ENCODE data around the gene SLC1A5.

Gene SLC1A5

GRCh38 chr19:46731584-46731983 lies 56.8 kb downstream of the SLC1A5 start:
- no peak overlapping the region for H3K4me3 ChIP-seq
- peak overlapping the region in 2 of 21 experiments; percentile 32 to 51 for H3K27ac ChIP-seq

DNA sequence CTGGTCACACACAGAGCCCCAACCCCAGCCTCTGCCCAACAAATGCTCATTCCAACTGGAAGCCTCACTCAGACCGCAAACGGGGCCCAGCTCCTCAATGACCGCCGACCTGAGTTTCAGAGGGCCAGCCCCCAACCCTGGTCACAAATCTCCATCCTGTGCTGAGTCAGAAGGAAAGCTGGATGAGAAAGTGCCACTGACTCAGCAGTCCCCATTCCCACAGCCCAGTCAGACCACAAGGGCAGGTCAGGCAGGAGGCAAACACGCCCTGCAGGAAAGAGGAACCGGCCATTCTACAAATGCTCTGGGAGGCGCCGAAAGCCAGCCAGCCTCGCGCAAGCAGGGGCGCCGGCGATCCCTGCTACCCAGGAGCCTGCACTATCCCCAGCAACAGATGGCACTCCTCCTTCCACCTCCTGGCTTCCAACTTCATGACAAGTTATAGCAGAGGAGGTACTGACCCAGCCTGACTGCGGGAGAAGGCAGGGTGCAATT lies 57.3 kb downstream of the SLC1A5 start:
- Histone ChIP-seq H3K27ac (peak overlapping the region in 2 of 21 experiments; percentile 32 to 51), H3K4me3 (no peak overlapping the region)

DNA sequence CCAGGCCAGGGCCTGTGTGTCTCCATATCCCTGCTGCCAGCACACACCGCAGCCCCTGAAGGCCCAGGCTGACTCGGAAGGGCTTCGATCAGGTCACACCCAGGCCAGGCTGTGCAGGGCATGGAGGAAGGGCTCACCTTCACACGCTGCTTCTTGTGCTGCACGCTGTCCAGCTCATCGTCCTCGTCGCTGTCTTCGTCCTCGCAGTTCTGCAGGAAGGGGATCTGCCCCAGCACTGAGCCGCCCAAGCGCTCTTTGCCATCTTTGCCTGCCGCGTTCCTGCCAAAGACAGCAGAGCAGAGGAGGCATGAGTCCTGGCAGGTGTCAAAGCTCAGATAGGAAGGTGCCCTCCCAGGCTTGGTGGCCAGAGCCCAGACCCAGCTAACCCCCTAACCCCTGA lies 57.8 kb downstream of the SLC1A5 start:
- Histone ChIP-seq H3K27ac (no peak overlapping the region), H3K4me3 (no peak overlapping the region)

DNA sequence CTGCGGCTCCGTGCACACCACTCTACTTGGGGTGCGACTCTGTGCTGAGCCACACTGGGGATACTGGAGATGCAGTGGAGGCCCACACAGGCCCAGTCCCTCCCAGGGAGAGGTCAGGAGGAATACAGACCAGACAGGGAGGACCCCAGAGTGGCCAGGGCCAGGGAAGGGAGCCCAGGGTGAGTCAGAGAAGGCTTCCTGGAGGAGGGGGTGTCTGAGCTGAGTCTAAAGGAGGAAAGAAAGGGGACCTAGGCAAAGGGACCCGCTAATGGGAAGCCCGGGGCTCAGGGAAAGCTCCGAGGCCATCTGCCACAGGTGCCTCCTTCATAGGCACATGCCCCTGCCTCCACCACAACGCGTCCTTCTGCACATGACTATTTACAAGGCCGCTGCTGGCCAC lies 58.2 kb downstream of the SLC1A5 start:
- no peak overlapping the region for H3K4me3 ChIP-seq
- no peak overlapping the region for H3K27ac ChIP-seq

DNA sequence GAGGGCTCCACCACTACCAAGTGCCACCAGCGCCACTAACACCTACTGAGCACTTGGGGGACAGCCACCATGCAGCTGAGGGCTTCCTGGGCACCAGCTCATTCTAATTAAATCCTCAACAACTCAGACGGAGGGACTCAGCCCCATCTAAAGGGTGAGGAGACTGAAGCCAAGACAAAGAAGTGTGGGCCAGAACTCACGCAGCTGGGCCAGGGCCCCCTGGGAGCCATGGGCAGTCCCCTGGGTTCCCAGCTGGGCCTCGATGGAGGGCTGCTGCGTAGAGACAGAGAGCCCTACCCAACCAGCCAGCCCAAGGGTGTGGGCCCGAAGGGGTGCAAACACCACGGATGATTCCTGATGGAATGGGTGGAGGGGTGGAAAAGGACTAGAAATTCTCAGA lies 58.7 kb downstream of the SLC1A5 start:
- H3K27ac ChIP-seq = peak overlapping the region in 1 of 21 experiments; percentile 6
- no peak overlapping the region for H3K4me3 ChIP-seq

GRCh38 chr19:46728693-46729339 lies 59.6 kb downstream of the SLC1A5 start:
- Histone ChIP-seq H3K27ac (peak overlapping the region in 5 of 21 experiments; percentile 5 to 30 (median 7)), H3K4me3 (no peak overlapping the region)

- peak overlapping the region in 7 of 21 experiments; percentile 0 to 38 (median 7) for H3K27ac ChIP-seq
- H3K4me3 ChIP-seq = no peak overlapping the region
These were observed 60.2 kb downstream of the SLC1A5 start for GRCh38 chr19:46728208-46728607.

DNA sequence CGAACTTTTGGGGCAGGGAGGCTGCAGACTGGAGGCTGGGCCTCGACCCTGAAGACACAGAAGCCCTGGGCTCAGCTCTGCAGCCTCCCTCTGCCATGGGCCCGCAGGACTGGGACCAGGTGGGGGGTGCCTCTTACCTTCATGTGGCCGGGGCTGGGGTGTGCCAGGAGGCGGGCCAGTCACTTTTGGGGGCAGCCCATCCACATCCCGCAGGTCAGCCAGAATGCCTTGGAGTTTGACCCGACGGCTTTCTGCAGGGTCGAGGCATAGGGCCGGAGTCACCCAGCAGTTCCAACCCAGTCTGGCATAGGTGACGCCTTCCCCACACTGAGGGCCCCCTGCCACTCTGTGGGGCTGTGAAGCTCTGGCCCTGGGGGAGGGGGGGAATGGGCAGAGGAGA lies 60.6 kb downstream of the SLC1A5 start:
- Histone ChIP-seq H3K27ac (peak overlapping the region in 7 of 21 experiments; percentile 0 to 42 (median 30)), H3K4me3 (no peak overlapping the region)

DNA sequence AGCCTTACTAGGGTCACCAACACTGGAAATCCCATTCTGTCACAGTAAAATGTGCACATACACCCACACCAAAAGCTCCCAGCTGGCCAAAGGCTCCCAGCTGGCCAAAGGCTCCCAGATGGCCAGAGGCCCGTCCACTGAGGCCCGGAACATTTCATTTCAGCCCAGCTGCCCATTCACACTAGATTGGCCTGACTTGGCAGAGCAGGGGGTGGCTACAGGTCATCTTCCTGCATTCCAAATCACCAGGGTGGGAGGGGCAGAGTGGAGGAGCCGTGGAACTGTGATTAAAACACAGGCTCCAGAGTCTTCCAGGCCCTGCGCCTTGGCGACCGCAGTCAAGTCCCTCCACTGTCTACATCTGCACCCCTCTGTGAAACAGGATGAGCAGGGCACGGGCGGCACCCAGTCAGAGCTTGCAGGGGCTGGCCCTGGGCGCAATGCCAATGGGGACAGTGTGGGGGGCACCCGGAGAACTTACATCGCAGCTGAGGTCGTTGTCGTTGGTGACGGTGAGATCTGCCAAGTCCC lies 61.4 kb downstream of the SLC1A5 start:
- Histone ChIP-seq H3K4me3 (no peak overlapping the region), H3K27ac (peak overlapping the region in 3 of 21 experiments; percentile 0 to 32 (median 7))

DNA sequence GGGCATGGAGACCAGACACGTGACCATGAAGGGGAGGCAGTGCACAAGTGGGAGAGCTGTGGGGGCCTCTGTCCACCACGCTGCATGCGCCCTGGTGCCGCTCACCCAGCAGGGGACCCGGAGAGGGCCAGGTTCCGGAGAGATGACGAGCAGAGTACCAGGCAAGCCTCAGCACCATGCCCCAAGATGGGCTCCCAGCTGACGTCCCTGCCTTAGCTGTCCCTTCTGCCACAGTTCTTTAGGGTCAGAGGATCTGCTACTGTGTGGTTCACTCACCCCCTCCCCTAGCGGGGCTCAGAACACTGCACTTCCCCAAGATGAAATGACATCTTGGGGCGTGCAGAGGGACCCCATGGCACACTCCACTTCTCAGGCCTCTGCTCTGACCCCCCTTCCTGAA lies 61.8 kb downstream of the SLC1A5 start:
- H3K27ac ChIP-seq = no peak overlapping the region

DNA sequence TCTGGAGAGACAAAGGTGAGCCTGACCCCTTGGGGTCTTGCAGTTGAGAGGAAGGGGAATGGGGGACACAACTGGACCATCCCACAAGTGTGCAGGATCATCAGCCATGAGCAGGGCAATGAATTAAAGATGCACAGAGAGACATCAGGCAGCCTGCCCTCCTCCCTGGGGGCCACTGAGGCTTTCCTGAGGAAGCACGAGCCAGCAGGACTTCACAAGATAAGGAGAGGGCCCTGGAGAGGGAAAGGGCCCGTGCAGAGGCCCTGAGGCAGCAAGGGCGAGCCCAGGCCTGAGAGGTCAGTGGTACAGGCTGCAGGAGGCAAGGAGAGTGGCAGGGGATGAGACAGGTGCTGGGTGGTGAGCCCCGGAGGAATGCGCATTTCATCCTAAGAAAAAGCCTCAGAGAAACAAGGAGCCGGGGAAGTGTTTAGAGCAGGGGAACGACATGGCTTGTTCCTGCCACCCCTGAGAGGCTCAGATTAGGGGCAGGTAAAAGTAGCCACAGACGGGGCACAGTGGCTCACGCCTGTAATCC lies 62.5 kb downstream of the SLC1A5 start:
- Histone ChIP-seq H3K4me3 (no peak overlapping the region), H3K27ac (no peak overlapping the region)

More for the DNA sequence above, 61.8 kb downstream of the SLC1A5 start:
- H3K4me3 ChIP-seq = no peak overlapping the region

DNA sequence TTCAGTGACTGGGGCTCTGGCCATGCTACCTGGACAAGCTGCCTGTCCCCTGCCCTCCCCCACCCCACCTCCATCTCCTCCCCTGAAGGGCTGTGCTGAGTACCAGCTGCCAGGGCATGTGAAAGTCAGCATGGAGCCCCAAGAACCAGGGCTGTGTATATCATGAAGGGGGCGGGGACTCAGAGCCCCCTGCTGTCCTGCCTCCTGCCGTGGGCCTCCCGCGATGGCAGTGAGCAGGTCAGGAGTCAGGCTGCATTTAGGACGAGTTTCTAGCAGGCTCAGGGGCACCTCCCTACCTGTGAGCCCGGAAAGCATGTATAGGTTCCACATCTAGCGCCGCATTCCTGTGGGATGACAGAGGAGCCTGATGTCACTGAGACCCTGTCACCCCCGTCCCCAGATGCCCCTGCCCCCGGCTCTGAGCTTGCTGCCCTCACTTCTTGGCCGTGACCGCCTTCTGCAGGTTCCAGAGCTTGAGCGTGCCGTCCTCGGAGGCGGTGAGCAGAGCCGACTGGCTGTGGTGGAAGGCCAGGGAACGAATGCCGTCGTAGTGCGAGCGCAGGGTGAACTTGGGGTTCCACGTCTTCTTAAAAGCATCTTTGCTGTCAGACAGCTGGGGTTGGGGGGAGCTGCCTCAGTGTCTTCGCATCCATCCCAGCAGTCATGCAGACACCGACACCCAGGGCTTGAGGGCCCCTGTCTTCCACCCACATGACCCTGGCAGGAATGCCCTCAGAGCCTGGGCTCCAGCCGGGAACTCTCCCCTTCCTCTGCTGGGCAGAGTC lies 63.2 kb downstream of the SLC1A5 start:
- Histone ChIP-seq H3K4me3 (no peak overlapping the region), H3K27ac (no peak overlapping the region)

Data from skin epidermis (tissue), 12 donors.